Subcutaneous preadipocyte (primary cell): Measurements from ENCODE around the gene TMEM170A. TPM values are rescaled to one million over a fixed set of nuclear protein-coding genes. Genes with fewer than 3 reads are reported as not detected.

ENCODE experiments used
- small RNA-seq: library from RNA; depleted of rRNA; stranded (forward); fragments of <200 nt; gene quantifications from one replicate; pipeline ENCODE3, GENCODE V24; 2012
- total RNA-seq: library from RNA; depleted of rRNA; stranded (reverse); fragments of >200 nt; gene quantifications from 2 replicates; pipeline ENCODE4 v1.2.3, GENCODE V29; 2012

Gene TMEM170A, protein sequence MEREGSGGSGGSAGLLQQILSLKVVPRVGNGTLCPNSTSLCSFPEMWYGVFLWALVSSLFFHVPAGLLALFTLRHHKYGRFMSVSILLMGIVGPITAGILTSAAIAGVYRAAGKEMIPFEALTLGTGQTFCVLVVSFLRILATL
- total RNA-seq: 9.2 and 18.2 TPM in 2 replicates

DNA sequence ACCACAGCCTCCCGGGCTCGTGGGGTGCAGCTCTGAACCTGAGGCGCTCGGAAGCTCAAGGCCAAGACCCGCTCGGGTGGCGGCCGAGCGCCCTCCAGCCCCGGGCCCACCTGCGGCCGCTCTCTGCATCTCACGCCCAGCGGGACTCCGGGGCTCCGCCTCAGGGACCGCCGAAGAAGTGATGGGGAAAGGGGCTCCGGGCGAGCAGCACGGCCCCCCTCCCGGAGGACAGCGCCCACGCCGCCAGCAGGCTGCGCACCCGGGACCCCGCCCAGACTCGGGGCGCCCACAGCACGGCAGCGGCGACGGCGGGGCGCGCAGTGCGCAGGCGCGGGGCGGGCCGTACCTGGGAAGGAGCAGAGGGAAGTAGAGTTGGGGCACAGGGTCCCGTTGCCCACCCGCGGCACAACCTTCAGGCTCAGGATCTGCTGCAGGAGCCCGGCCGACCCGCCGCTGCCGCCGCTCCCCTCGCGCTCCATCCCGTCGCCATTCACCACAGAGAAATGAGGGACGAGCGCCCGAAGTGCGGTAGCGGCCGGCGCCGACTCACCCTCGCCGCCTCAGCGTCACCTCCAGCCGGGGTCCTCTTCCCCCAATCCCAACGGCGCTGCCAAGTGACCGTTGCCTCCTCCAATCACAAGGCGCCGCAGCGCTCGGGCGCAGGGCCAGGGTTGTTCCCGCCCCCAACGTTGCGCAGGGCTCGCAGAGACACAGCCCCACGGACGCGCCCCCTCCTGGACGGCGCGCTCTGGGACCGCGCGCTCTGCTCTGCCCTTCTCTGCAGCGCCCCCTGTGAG lies at the start of gene TMEM170A:
Gene TMEM170A (minus strand): TSS at position 568 of the 797 bp plus-strand sequence. CDS start 89 bp downstream, at position 479.

GRCh38 chr16:75495076-75495674 lies 30.7 kb upstream of the TMEM170A start, which contains the start of gene CHST6:
Gene CHST6, minus strand, starts transcription at chr16:75495441. Its CDS starts 15,613 bp downstream, at chr16:75479828.

GRCh38 chr16:75432828-75433731 lies 31.4 kb downstream of the TMEM170A start, which contains the start of gene CFDP1:
Gene CFDP1, minus strand, starts transcription at chr16:75433503. Its CDS starts 151 bp downstream, at chr16:75433352.

Small RNAs within 50 kb of the gene (small RNA-seq; reads per million reads assigned to genes)
- gene RF00598: not detected

Other genes with a start within 250 kb of the TMEM170A start
- gene CTRB1, start 245.7 kb downstream of the TMEM170A start, total RNA-seq: not detected in 2 replicates
- 37.8 and 42.4 TPM in 2 replicates for gene BCAR1, start 213.1 kb downstream of the TMEM170A start, total RNA-seq
- 37.7 and 42.6 TPM in 2 replicates for gene CFDP1, start 31.2 kb downstream of the TMEM170A start, total RNA-seq
- gene CHST6, start 30.8 kb upstream of the TMEM170A start, total RNA-seq: 0.37 and 0.98 TPM in 2 replicates
- 0.20 and 0.73 TPM in 2 replicates for gene CHST5, start 71.4 kb upstream of the TMEM170A start, total RNA-seq
- gene TMEM231, start 91.6 kb upstream of the TMEM170A start, total RNA-seq: 15.4 and 18.8 TPM in 2 replicates
- 21.3 and 22.5 TPM in 2 replicates for gene GABARAPL2, start 101.7 kb upstream of the TMEM170A start, total RNA-seq
- gene ADAT1, start 158.6 kb upstream of the TMEM170A start, total RNA-seq: 54.7 and 72.1 TPM in 2 replicates
- gene KARS1, start 183.0 kb upstream of the TMEM170A start, total RNA-seq: 158 and 161 TPM in 2 replicates
- gene TERF2IP, start 183.1 kb upstream of the TMEM170A start, total RNA-seq: 23.1 and 26.8 TPM in 2 replicates
- gene CPHXL2, start 212.3 kb upstream of the TMEM170A start, total RNA-seq: not detected in 2 replicates
- not detected in 2 replicates for gene DUXB, start 236.8 kb upstream of the TMEM170A start, total RNA-seq